Nephron progenitor cell (in vitro differentiated cells): ENCODE measurements around the gene ZNF593OS.

ENCODE experiments used
- DNase-seq: peaks from one replicate; pipeline ENCODE4 v3.0.0; 2021
- H3K27ac Mint-ChIP-seq: 2 replicates; pipeline ENCODE4 v1.8.0; 2021; ENCODE audit warnings: mild to moderate bottlenecking, moderate library complexity, mixed read lengths
- H3K27me3 Mint-ChIP-seq: 2 replicates; pipeline ENCODE4 v1.8.0; 2021; ENCODE audit warnings: mild to moderate bottlenecking, low read depth, mixed read lengths; ENCODE audit not compliant: poor library complexity
- H3K36me3 Mint-ChIP-seq: 2 replicates; pipeline ENCODE4 v1.8.0; 2021; ENCODE audit warnings: low read depth, mixed read lengths
- H3K4me1 Mint-ChIP-seq: 2 replicates; pipeline ENCODE4 v1.8.0; 2021; ENCODE audit warnings: mixed read lengths
- H3K4me3 Mint-ChIP-seq: 2 replicates; pipeline ENCODE4 v1.8.0; 2021; ENCODE audit warnings: mild to moderate bottlenecking, moderate library complexity, mixed read lengths
- H3K9me3 Mint-ChIP-seq: 2 replicates; pipeline ENCODE4 v1.8.0; 2021; ENCODE audit warnings: mild to moderate bottlenecking, moderate library complexity, mixed read lengths
- TF ChIP-seq, protein P1 (sequence below): fragments of 200-600 bp; sonication (generic); IDR thresholded peaks from 2 replicates; pipeline ENCODE4 v1.5.0; 2021; ENCODE audit warnings: antibody characterized with exemption

ZNF593OS gene

DNA sequence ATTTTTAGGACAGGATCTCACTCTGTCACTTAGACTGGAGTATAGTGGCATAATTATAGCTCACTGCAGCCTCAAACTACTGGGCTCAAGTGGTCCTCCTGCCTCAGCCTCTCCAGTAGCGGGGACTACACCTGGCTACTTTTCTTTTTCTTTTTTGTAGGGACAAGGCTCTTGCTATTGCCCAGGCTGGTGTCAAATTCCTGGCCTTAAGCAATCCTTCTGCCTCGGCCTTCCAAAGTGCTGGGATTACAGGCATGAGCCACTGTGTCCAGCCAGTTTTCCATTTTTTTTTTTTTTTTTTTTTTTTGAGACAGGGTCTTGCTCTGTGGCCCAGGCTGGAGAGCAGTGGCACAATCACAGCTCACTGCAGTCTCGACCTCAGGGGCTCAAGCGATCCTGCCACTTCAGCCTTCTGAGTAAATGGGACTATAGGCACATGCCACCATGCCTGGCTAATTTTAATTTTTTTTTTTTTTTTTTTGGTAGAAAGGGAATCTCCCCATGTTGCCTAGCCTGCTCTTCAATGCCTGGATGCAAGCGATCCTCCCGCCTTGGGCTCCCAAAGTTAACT, 41.8 kb upstream of the ZNF593OS start:
- Mint-ChIP-seq H3K27ac (no peak overlapping the region), H3K27me3 (peaks cover 24% of the 10 kb centered on the region), H3K36me3 (no peaks in the 10 kb centered on the region), H3K9me3 (no peaks in the 10 kb centered on the region), H3K4me3 (no peak overlapping the region), H3K4me1 (peaks cover 14% of the 10 kb centered on the region)
- TF ChIP-seq, protein P1, sequence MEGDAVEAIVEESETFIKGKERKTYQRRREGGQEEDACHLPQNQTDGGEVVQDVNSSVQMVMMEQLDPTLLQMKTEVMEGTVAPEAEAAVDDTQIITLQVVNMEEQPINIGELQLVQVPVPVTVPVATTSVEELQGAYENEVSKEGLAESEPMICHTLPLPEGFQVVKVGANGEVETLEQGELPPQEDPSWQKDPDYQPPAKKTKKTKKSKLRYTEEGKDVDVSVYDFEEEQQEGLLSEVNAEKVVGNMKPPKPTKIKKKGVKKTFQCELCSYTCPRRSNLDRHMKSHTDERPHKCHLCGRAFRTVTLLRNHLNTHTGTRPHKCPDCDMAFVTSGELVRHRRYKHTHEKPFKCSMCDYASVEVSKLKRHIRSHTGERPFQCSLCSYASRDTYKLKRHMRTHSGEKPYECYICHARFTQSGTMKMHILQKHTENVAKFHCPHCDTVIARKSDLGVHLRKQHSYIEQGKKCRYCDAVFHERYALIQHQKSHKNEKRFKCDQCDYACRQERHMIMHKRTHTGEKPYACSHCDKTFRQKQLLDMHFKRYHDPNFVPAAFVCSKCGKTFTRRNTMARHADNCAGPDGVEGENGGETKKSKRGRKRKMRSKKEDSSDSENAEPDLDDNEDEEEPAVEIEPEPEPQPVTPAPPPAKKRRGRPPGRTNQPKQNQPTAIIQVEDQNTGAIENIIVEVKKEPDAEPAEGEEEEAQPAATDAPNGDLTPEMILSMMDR: no peak
- DNase-seq: no peak

- Mint-ChIP-seq H3K9me3 (no peaks in the 10 kb centered on the region), H3K27me3 (peaks cover 24% of the 10 kb centered on the region), H3K36me3 (no peaks in the 10 kb centered on the region), H3K27ac (no peak overlapping the region), H3K4me1 (peaks cover 14% of the 10 kb centered on the region), H3K4me3 (no peak overlapping the region)
- no peak for DNase-seq
- TF ChIP-seq, protein P1: no peak
Measured at GRCh38 chr1:26212726-26213125, 41.1 kb upstream of the ZNF593OS start.

DNA sequence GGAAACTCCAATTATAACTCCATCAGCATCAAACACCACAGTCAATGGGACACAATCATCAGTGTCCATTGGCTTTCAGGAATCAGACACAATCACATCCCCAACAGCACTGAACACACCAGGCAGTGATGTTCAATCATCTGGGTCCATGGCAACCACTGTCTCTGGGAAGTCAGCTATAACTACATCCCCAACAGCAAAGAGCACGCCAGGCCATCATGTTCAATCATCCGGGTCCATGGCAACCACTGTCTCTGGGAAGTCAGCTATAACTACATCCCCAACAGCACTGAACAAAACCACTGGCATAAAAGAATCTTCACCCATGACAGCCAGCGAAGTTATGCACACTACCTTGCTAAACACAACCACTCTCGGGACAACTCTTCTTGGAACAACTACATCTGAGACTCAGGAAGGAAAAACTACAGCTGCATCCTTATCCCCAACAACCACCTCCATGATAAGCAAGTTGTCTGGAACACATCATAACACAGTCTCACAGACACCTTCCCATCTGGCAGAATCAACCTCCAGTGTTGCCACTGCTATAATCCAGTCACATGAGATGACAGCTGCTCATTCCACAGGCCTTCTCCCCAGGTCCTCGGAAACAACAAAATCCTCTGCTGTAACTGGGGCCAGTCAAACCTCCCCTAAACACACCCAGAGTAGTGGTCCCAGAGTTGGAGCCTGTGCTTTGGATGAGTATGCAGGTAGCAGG, 38.7 kb upstream of the ZNF593OS start:
- H3K36me3 Mint-ChIP-seq: no peaks in the 10 kb centered on the region
- no peak overlapping the region for H3K4me3 Mint-ChIP-seq
- peaks cover 14% of the 10 kb centered on the region for H3K4me1 Mint-ChIP-seq
- TF ChIP-seq, protein P1: no peak
- peaks cover 12% of the 10 kb centered on the region for H3K27me3 Mint-ChIP-seq
- H3K9me3 Mint-ChIP-seq: no peaks in the 10 kb centered on the region
- no peak overlapping the region for H3K27ac Mint-ChIP-seq
- DNase-seq: no peak

- Mint-ChIP-seq H3K36me3 (no peaks in the 10 kb centered on the region), H3K9me3 (no peaks in the 10 kb centered on the region), H3K4me3 (no peak overlapping the region), H3K4me1 (peaks cover 40% of the 10 kb centered on the region), H3K27ac (no peak overlapping the region), H3K27me3 (peaks cover 29% of the 10 kb centered on the region)
- TF ChIP-seq, protein P1: no peak
- no peak for DNase-seq
Measured at GRCh38 chr1:26203642-26204318, 32.1 kb upstream of the ZNF593OS start.

DNA sequence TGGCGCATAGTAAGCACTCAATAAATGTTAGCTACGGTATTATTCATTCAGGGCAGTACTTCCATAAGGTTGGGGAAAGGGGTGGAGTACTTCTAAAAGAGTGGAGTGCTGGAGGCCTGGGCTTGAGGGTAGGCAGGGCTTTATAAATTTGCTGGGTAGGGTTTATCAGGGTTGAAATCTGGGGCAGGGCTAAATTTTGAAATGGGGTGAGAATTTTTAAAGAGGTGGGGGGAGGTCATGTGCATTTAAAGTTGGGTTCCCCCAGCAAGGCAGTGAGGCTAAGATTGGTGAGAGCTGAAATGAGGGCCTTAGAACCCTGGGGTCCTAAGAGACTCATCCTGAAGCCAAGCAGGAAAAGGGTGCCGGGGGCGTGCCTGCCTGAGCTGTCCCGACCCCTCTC, 28.8 kb upstream of the ZNF593OS start:
- no peak overlapping the region for H3K27ac Mint-ChIP-seq
- DNase-seq: no peak
- no peaks in the 10 kb centered on the region for H3K9me3 Mint-ChIP-seq
- H3K4me3 Mint-ChIP-seq: no peak overlapping the region
- H3K27me3 Mint-ChIP-seq: peaks cover 34% of the 10 kb centered on the region
- TF ChIP-seq, protein P1: no peak
- H3K4me1 Mint-ChIP-seq: peaks cover 40% of the 10 kb centered on the region
- H3K36me3 Mint-ChIP-seq: no peaks in the 10 kb centered on the region
